GM12865 (cell line): ENCODE results near the gene ZNF764.

Experiments
- DNase-seq: peaks from one replicate; pipeline ENCODE4 v3.0.0; 2010; ENCODE audit warnings: low read depth
- H3K4me3 ChIP-seq: 2 replicates; pipeline ENCODE4 v1.5.1; 2011; ENCODE audit warnings: mild to moderate bottlenecking, low read depth, low read length, control low read depth
- CTCF ChIP-seq: IDR thresholded peaks from 2 replicates; pipeline ENCODE4 v1.5.1; 2011; ENCODE audit warnings: low read length, control low read depth, low read depth, inconsistent platforms; ENCODE audit not compliant: insufficient read depth; ENCODE audit errors: missing control alignments

The ZNF764 gene

GRCh38 chr16:30569746-30570635 lies 11.8 kb upstream of the ZNF764 start:
- H3K4me3 ChIP-seq = no peak overlapping the region
- TF ChIP-seq CTCF = no peak
- no peak for DNase-seq

GRCh38 chr16:30569281-30569680 lies 11.1 kb upstream of the ZNF764 start:
- no peak for DNase-seq
- TF ChIP-seq CTCF = no peak
- no peak overlapping the region for H3K4me3 ChIP-seq

- DNase-seq = peak; percentile 88
- TF ChIP-seq CTCF = no peak
- H3K4me3 ChIP-seq = no peak overlapping the region; the same call in 1 of the 2 replicates
Observed at GRCh38 chr16:30567991-30568638, 9.9 kb upstream of the ZNF764 start.

- peak; percentile 69 for DNase-seq
- no peak for TF ChIP-seq CTCF
- H3K4me3 ChIP-seq = no peak overlapping the region
Observed at GRCh38 chr16:30567160-30567990, 9.2 kb upstream of the ZNF764 start.

- no peak for DNase-seq
- H3K4me3 ChIP-seq = no peak overlapping the region
- no peak for TF ChIP-seq CTCF
Observed at GRCh38 chr16:30566531-30566930, 8.4 kb upstream of the ZNF764 start.

- no peak for TF ChIP-seq CTCF
- no peak for DNase-seq
- H3K4me3 ChIP-seq = no peak overlapping the region
Observed at GRCh38 chr16:30565984-30566383, 7.8 kb upstream of the ZNF764 start.
